Panc1 (cell line): Measurements from ENCODE around the gene KNTC1.

Experiments used
- POLR2AphosphoS5 ChIP-seq: IDR thresholded peaks from 2 replicates; pipeline ENCODE4 v1.6.1; 2012; ENCODE audit warnings: mild to moderate bottlenecking, low read depth, low read length, moderate library complexity
- SIN3A ChIP-seq: IDR thresholded peaks from 2 replicates; pipeline ENCODE4 v1.6.1; 2012; ENCODE audit warnings: low read depth, mild to moderate bottlenecking, low read length, moderate library complexity, borderline replicate concordance; ENCODE audit not compliant: insufficient read depth
- TF ChIP-seq, protein P1 (sequence below): fragments of 450-650 bp; IDR thresholded peaks from 2 replicates; pipeline ENCODE4 v1.5.1; 2017; ENCODE audit warnings: mild to moderate bottlenecking

DNA sequence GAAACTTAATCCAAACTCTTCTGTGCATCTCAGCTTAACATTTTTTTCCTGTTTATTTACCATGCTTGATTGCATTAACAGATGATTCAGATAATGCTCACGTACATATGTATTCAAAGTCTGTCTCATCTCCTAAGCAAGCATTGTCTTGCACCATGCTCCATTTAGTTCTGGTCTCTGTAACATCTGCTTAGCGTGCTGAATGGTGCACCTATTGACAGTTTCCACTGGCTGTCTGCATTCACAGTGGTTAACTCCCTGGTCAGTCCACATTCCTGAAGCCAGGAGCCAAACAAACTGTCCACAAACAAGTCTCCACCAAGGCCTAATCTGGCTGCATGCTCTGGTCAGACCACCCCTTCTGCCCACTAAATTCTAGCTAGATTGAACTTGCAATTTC, 83.9 kb downstream of the KNTC1 start:
- TF ChIP-seq, protein P1, sequence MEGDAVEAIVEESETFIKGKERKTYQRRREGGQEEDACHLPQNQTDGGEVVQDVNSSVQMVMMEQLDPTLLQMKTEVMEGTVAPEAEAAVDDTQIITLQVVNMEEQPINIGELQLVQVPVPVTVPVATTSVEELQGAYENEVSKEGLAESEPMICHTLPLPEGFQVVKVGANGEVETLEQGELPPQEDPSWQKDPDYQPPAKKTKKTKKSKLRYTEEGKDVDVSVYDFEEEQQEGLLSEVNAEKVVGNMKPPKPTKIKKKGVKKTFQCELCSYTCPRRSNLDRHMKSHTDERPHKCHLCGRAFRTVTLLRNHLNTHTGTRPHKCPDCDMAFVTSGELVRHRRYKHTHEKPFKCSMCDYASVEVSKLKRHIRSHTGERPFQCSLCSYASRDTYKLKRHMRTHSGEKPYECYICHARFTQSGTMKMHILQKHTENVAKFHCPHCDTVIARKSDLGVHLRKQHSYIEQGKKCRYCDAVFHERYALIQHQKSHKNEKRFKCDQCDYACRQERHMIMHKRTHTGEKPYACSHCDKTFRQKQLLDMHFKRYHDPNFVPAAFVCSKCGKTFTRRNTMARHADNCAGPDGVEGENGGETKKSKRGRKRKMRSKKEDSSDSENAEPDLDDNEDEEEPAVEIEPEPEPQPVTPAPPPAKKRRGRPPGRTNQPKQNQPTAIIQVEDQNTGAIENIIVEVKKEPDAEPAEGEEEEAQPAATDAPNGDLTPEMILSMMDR: no peak
- TF ChIP-seq POLR2AphosphoS5: no peak
- TF ChIP-seq SIN3A: no peak
